ENCODE measurements around the gene OR10H5.
"Not testable (repeated sequence)": the region's sequence is repeated elsewhere in the genome, so short reads cannot be mapped to it uniquely, and the experiment has no call there.

The OR10H5 gene

DNA sequence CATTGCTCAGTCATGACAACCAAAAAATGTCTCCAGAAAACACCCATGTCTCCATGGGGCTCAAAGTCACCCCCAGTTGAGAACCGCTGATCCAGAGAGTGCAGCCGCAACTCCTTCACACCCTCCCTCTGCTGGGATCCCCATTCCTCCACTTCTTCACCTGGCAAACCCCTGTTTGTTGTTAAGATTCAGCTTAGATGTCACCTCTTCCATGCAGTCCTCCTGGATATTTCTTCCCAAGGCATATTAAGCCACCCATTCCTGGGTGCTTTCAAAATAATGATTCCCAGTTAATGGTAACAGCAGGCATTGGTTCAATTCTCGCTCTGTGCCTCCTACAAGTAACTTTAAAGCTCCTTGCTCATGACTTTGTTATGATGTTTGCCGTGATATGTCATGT, 24.0 kb downstream of the OR10H5 start:
- DNase-seq (ENCODE audit: low read depth), result no peak

DNA sequence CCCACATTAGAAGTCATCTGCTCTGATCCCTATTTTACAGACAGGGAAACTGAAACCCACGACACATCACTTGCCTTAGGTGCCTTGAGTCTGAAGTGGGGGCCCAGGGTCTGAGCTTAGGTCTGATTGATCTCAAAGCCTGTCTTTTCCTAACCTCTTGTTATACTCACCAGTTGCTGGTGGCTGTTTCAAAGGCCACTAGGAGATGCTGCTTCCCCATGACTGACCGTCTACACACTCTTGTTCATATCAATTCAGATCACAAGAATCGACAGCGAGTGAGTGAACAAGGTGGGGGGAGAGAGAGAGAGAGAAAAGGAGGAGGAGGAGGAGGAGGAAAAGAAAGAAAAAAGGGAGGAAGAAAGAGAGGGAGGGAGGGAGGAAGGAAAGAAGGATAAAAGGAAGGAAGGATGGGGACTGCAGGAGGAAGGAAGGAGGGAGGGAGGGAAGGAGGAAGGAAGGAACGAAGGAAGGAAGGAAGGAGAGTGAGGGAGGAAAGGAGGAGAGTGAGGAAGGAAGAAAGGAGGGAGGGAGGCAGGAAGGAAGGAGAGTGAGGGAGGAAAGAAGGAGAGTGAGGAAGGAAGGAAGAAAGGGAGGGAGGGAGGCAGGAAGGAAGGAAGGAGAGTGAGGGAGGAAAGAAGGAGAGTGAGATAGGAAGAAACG, 24.7 kb downstream of the OR10H5 start:
- peak; percentile 13 for DNase-seq (ENCODE audit: low read depth)

DNA sequence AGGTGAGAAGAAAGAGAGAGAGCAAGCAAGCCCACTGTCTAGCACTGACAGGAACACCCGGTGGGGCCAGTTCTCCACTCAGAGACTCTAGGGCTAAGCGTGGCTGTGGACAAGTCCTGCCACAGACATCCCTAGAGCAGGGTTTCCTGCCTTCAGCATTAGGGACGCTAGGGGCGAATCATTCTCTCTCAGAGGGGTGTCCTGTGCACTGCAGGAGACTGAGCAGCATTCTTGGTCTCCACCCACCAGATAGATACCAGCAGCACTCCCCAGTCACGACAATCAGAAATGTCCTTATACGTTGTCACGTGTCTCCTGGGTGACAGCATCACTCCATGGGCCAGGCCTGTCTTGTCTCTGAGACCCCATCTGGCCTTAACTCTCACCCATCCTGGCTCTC, 26.5 kb downstream of the OR10H5 start:
- DNase-seq (ENCODE audit: low read depth), result no peak

DNA sequence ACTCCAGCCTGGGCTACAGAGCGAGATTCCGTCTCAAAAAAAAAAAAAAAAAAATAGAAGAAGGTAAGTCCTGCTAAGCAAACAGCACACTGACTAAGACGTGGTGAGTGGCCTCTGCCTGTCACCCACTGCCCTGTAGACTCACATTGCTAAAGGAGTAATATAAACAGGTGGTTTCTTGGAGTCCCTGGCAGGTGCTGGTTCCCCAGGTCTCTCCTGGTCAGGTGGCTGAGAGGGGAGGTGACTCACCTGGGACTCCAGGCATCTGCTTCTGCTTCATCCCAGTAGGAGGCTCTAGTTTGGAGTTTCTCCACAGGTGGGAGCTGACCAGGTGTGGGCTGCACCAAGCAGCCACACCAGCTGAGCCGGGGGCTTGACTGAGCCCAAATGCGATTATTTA, 27.8 kb downstream of the OR10H5 start, which contains the start of gene OR10H1:
OR10H1 (minus strand) TSS at position 359 of the 400 bp plus-strand sequence. CDS start 7,627 bp downstream, outside the sequence.
- DNase-seq (ENCODE audit: low read depth), result no peak

DNA sequence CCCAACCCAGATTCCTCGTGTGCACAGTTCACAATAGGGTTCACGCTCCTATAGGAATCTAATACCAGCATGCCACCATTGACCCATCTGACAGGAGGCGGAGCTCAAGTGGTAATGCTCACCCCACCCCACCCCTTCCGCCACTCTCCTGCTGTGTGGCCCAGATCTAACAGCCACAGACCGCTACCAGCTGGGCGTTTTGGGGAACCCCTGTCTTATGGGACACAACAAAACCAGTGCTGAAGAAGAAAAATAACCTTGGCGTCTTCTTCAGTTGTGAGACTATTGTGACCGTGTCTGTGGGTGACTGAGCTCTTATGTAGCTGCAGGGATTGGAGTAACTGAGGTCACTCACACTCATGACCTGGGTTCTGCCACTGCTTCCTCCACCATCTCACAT, 33.2 kb downstream of the OR10H5 start:
- no peak for DNase-seq (ENCODE audit: low read depth)

DNA sequence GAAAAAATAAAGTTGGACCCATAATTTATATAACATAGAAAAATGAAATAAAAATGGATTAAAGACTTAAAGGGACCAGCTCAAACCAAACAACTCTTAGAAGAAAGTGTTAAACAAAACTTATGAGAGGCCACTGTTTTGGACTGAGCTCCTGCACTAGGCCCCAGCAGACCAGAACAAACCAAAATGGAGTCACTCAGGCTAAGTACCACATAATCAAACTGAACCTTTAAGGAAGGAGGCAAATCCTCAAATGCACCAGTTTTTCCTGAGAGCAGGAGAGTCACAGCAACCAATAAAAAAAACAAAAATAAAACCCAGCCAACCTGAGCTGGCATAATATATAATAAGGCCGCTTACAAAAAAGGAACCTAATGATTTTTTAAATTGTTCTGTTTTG, 38.3 kb downstream of the OR10H5 start:
- no peak for DNase-seq (ENCODE audit: low read depth)

DNA sequence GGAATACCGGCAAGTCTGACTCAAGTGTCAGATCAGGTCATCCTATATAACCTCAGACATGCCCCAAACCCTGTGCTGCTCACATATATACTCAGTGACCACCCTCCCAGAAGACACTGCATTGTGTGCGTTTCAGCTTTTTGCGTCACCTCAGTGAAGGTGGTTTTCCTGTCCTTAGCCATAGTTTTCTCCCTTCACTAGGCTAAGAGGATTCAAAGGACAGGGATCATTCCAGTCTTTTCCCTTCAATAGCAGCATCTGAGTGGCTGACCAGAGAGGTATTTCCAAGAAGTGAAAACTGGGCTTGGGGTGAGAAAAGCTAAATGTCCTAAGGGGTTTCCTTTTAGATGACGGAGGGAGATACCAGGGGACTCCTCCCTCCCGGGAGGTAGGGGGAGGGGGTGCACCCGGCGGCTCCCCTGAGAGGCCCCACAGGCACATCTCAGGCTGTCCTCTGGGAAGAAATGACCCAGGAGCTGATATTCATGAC, 40.7 kb downstream of the OR10H5 start:
- DNase-seq (ENCODE audit: low read depth), result no peak

DNA sequence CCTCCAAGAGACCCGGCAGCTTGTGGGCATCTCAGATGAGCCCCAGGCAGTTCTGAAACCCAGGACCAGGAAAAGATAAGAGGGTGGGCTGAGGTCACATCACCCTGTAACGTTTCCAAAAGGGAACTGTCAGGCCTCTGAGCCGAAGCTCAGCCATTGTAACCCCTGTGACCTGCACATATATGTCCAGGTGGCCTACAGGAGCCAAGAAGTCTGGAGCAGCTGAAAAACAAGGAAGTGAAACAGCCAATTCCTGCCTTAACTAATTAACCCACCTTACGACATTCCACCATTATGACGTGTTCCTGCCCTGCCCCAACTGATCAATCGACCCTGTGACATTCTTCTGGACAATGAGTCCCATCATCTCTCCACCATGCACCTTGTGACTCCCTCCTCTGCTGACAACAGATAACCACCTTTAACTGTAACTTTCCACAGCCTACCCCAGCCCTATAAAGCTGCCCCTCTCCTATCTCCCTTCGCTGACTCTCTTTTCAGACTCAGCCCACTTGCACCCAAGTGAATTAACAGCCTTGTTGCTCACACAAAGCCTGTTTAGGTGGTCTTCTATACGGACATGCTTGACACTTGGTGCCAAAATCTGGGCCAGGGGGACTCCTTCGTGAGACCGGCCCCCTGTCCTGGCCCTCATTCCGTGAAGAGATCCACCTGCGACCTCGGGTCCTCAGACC, 41.3 kb downstream of the OR10H5 start:
- not testable (repeated sequence) for DNase-seq (ENCODE audit: low read depth)

DNA sequence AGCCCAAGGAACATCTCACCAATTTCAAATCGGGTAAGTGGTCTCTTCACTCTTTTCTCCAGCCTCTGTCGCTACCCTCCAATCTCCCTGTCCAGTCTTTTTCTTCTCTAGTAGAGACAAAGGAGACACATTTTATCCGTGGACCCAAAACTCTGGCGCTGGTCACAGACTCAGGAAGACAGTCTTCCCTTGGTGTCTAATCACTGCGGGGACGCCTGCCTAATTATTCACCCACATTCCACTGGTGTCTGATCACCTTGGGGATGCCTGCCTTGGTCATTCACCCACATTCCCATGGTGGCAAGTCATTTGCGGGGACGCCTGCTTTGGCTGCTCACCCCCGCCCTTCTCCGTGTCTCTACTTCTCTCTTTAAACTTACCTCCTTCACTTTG, 41.8 kb downstream of the OR10H5 start:
- no peak for DNase-seq (ENCODE audit: low read depth)

DNA sequence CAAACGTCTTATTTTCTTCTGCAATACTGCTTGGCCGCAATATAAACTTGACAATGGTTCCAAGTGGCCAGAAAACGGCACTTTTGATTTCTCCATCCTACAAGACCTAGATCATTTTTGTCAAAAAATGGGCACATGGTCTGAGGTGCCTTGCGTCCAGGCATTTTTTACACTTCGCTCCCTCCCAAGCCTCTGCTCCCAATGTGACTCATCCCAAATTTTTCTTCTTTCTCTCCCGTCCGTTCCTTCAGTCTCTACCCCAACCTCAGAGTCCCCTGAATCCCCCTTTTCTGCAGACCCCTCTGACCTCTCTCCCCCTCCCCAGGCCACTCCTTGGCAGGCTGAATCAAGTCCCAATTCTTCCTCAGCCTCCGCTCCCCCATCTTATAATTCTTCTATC, 42.3 kb downstream of the OR10H5 start:
- no peak for DNase-seq (ENCODE audit: low read depth)

DNA sequence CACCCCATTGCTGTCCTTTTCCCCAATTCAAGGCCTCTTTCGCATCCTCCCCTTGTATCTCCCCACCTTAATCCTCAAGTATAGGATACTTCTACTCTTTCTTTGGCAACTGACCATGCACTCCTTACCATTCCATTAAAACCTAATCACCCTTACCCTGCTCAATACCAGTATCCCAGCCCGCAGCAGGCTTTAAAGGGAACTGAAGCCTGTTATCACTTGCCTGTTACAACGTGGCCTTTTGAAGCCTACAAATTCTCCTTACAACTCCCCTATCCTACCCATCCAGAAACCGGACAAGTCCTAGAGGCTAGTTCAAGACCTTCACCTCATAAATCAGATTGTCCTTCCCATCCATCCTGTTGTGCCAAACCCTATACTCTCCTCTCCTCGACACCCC, 44.2 kb downstream of the OR10H5 start:
- DNase-seq (ENCODE audit: low read depth), result no peak

DNA sequence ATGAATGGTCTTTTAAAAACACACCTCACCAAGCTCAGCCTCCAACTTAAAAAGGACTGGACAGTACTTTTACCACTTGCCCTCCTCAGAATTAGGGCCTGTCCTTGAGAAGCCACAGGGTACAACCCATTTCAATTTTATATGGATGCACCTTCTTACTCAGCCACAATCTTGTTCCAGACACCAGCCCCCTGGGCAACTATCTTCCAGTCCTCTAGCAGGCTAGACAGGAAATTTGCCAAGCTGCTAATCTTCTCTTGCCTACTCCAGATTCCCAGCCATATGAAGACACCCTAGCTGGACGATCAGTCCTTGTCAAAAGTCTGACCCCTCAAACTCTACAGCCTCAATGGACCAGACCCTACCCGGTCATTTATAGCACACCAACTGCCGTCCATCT, 46.8 kb downstream of the OR10H5 start:
- not testable (repeated sequence) for DNase-seq (ENCODE audit: low read depth)

DNA sequence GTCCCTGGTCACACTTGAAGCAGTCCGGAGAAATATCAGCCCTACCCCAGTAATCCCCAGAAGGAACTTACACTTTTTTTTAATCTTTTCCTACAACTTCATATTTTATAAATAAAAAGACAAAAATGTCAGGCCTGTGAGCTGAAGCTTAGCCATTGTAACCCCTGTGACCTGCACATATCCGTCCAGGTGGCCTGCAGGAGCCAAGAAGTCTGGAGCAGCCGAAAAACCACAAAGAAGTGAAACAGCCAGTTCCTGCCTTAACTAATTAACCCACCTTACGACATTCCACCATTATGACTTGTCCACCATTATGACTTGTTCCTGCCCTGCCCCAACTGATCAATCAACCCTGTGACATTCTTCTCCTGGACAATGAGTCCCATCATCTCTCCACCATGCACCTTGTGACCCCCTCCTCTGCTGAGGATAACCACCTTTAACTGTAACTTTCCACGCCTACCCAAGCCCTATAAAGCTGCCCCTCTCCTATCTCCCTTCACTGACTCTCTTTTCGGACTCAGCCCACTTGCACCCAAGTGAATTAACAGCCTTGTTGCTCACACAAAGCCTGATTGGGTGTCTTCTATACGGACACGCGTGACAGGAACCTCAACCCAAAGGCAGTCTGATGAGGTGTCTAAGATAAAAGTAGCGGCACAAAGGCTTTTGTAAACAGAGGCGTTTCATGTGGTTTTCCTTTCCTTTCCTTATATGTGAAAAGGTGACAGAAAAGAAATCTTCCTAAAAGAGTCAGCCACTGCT, 48.3 kb downstream of the OR10H5 start:
- DNase-seq (ENCODE audit: low read depth), result peak; percentile 46

DNA sequence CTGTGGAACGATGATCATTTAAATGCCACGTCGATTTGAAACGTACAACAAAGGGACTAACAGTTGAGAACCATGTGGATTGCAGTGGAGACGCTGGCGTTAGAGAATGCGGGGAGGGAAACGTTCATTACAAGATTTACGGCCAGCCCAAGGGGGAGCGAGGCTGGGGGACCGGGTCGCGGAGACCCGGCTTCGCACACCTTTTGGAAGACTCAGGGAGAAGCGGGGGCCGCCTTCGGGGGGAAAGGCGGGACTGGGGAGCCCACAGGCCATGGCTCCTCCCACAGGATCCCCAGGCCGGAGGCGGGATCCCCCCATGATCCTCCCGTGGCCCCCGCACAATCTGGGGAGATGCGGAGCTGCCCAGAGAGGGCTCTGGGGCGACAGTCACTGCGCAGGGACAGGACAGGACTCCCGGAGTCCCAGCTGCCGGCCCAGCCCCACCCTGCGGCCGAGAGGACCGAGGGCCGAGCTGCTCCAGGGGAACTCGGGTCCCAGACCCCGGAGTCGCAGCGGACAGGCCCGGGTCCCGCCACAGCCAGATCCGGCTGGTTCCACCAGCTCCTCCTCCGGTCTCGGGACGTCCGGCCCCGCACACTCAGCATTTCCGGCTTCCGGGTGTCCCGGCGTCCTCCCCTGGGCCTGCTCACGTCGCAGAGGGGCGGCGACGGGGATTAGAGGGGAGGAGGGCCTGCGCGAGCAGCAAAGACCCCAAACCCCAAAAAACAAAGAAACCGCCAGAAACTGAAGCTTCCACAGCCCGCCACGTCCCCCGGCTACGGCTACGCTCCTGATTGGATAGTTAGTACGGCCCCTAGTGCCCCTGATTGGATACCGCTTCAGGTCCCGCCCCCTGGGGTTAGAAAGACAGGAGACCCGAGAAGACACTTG, 49.1 kb downstream of the OR10H5 start:
- peak; percentile 91 for DNase-seq (ENCODE audit: low read depth)

DNA sequence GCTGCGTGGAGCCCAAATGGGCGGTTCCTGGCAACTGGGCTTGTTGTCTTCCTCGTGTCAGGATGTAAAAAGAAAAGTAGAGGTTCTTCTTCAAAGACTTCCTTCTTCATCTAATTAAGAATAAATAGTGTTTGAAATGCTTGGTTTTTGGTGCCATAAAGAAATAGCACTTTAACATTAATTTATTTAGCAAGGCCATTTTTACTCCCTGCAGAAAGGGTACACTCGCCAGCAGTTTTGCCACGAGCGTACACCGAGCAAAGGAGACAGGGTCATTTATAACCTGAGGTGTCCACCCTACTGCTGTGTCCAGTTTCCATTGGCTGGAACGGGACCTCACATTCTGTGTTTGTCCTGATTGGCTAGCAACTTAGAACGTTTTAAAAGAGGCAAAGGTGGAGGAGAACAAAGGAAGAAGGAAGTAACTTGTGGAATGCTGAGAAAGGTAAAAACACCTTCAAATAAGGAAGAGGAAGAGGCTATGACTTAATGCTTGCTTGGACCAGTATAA, 49.8 kb downstream of the OR10H5 start:
- no peak for DNase-seq (ENCODE audit: low read depth)

DNA sequence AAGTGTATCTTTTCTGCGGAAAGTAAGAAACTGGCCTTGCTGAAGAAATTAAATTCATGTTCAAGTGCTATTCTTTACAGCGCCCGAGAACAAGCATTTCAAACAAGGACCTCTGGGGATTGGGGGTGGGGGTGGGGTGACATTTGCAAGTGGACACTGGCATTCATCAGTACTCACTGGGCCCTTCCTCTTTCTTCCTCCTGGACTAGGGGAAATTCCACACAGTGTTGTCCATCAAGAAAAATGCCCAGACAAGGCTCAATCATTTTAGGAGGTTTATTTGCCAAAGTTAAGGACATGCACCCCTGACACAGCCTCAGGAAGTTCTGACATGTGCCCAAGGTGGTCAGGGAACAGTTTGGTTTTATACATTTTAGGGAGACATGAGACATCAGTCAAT, 50.9 kb downstream of the OR10H5 start:
- no peak for DNase-seq (ENCODE audit: low read depth)

DNA sequence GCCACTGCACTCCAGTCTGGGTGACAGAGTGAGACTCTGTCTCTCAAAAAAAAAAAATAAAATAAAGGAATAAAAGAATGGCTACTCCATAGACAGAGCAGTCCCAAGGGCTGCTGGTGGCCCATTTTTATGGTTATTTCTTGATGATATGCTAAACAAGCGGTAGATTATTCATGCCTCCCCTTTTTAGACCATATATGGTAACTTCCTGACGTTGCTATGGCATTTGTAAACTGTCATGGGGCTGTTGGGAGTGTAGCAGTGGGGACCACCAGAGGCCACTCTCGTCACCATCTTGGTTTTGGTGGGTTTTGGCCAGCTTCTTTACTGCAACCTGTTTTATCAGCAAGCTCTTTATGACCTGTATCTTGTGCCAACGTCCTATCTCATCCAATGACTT, 52.4 kb downstream of the OR10H5 start:
- not testable (repeated sequence) for DNase-seq (ENCODE audit: low read depth)

DNA sequence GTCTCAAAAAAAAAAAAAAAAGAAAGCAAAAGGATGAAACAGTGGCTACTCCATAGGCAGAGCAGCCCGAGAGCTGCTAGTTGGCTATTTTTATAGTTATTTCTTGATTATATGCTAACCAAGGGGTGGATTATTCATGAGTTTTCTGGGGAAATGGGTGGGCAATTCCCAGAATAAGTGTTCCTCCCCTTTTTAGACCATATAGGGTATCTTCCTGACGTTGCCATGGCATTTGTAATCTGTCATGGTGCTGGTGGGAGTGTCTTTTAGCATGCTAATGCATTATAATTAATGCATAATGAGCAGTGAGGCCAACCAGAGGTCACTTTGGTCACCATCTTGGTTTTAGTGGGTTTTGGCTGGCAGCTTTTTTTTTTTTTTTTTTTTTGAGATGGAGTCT, 53.4 kb downstream of the OR10H5 start:
- no peak for DNase-seq (ENCODE audit: low read depth)

DNA sequence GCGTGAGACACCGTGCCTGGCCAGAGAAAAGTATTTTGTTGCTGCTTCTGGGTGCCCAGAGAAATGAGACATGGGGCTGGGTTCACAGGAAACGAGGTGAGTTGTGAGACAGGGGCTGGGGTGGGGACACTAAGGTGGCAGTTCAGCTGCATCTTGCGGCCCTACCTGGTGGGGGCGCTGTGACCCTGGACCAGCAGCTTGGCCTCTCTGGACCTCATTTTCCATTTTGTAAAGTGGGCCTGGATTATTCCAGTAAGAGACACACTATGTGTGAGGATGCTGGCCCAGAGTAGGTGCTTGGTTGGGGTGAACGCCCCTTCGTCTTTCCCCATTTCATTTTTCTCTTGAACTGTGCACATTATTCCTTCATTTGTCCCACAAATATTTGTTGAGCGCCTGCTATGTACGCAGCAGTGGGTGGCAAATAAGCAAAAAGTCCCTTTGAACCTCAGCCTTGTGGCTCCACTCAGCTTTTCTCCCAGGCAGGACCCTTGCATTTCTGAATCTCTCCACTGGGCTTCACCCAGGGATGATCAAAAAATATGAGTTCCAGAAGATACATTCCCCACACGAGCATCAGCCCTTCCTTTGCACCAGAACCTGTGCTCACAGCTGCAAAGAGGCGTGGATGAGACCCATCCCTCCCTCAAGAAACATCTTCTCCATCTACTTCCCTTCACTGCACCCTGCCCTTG, 54.6 kb downstream of the OR10H5 start:
- DNase-seq (ENCODE audit: low read depth), result no peak

DNA sequence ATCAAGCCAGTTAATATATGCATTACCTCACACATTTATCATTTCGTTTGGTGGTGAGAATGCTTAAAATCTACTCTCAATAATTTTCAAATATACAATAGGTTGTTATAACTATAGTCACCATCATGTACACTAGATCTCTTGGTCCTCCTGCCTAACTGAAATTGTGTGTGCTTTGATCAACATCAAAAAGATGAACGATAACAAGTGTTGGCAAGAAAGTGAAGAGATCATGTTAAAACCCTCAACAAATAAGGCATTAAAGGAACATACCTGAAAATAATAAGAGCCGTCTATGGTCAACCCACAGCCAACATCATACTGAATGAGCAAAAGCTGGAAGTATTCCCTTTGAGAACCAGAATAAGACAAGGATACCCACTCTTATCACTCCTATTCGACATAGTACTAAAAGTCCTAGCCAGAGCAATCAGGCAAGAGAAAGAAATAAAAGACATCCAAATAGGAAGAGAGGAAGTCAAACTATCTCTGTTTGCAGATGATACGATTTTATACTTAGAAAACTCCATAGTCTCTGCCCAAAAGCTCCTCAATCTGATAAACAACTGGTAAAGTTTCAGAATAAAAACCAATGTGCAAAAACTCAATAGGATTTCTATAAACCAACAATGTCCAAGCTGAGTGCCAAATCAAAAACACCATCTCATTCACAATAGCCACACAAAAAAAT, 55.9 kb downstream of the OR10H5 start:
- no peak for DNase-seq (ENCODE audit: low read depth)

DNA sequence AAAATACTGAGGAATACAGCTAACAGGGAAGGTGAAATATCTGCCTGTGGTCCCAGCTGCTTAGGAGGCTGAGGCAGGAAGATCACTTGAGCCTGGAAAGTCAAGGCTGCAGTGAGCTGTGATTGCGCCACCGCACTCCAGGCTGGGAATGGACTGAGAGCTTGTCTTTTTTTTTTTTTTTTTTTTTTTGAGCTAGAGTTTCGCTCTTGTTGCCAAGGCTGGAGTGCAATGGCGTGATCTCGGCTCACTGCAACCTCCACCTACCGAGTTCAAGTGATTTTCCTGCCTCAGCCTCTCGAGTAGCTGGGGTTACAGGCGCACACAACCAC, 56.4 kb downstream of the OR10H5 start:
- not testable (repeated sequence) for DNase-seq (ENCODE audit: low read depth)
